Activated T-cell treated with anti-CD3 and anti-CD28 coated beads, Interleukin-2, amount 50 U/mL, for 24 hours (primary cell): Measurements from ENCODE around the gene KRT73.

ENCODE experiments used
- DNase-seq: peaks from one replicate; pipeline ENCODE4 v3.0.0-alpha.2; 2020
- H3K27ac Mint-ChIP-seq: 2 replicates; pipeline ENCODE4 v1.8.0; 2020; ENCODE audit warnings: mild to moderate bottlenecking, mixed read lengths
- H3K27me3 Mint-ChIP-seq: 2 replicates; pipeline ENCODE4 v1.8.0; 2020; ENCODE audit warnings: mixed read lengths
- H3K36me3 Mint-ChIP-seq: 2 replicates; pipeline ENCODE4 v1.8.0; 2020; ENCODE audit warnings: low read depth, mixed read lengths
- H3K4me1 Mint-ChIP-seq: 2 replicates; pipeline ENCODE4 v1.8.0; 2020; ENCODE audit warnings: low read depth, mixed read lengths
- H3K4me3 Mint-ChIP-seq: 2 replicates; pipeline ENCODE4 v1.8.0; 2020; ENCODE audit warnings: mild to moderate bottlenecking, moderate library complexity, mixed read lengths
- H3K9me3 Mint-ChIP-seq: 2 replicates; pipeline ENCODE4 v1.8.0; 2020; ENCODE audit warnings: mixed read lengths

KRT73 gene

GRCh38 chr12:52655251-52655650 lies 36.9 kb upstream of the KRT73 start:
- no peaks in the 10 kb centered on the region for H3K27me3 Mint-ChIP-seq
- no peak overlapping the region for H3K4me3 Mint-ChIP-seq
- H3K9me3 Mint-ChIP-seq = no peaks in the 10 kb centered on the region
- H3K27ac Mint-ChIP-seq = no peak overlapping the region
- DNase-seq = no peak
- H3K36me3 Mint-ChIP-seq = no peaks in the 10 kb centered on the region
- H3K4me1 Mint-ChIP-seq = peaks cover 4% of the 10 kb centered on the region

DNA sequence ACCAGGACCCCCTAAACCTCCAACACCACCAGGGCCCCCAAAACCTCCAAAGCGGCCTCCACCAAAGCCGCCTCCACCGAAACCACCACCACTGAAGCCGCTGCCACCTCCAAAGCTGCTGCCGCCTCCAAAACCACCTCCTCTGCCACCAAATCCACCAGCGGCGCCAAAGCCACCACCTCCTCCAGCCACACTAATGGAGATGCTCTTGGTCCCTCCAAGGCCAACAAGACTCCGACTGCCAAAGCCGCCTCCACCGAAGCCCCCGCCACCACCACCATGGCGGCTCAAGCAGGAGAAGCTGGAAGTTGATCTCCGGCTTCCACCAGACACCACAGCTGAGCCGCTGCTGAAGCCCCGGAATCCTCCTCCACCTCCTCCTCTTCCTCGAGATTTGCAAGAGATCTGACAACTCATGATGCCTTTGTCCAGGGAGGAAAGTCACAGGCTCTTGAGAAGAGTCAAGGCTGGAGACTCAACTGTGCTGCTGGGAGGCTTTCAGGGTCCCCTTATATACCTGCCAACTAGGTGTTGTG lies 33.4 kb upstream of the KRT73 start, which contains the start of gene KRT2:
Gene KRT2 (minus strand): TSS at position 486 of the 536 bp plus-strand sequence. CDS start 69 bp downstream, at position 417.
- no peak within 1 kb of the TSS for H3K4me3 Mint-ChIP-seq

DNA sequence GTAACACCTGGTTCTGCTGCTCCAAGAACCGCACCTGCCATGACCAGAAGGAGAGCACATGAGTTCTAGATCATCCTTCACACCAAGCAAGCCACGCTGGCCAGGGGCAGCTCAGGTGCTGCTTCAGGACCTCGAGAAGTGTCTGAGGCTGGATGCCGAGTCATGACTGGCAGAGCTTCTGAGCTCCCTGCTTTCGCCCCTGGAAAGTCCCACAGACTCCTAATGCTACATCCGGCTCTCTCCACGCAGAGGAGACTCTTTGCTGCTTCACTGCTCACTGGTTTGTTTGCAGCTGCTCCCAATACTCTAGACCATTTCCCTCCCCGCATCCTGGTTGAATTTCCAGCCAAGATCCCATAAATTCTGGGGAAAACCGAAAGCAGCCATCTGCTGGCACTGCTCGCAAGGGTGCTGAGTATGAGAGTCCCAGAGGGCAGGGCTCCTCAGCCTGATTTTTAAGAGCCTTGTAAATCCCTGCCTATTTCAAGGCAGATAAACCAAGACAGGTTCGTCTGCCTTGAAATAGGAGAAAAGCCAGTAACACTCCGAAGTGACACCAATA lies 32.2 kb upstream of the KRT73 start:
- Mint-ChIP-seq H3K4me3 (no peak overlapping the region), H3K36me3 (no peaks in the 10 kb centered on the region), H3K9me3 (no peaks in the 10 kb centered on the region), H3K4me1 (peaks cover 38% of the 10 kb centered on the region), H3K27me3 (no peaks in the 10 kb centered on the region), H3K27ac (no peak overlapping the region)
- no peak for DNase-seq

More for the DNA sequence above, 33.4 kb upstream of the KRT73 start, which contains the start of gene KRT2:
- DNase-seq = no peak
- H3K27me3 Mint-ChIP-seq = no peaks in the 10 kb centered on the region
- peaks cover 30% of the 10 kb centered on the region for H3K4me1 Mint-ChIP-seq
- H3K27ac Mint-ChIP-seq = no peak within 1 kb of the TSS
- no peaks in the 10 kb centered on the region for H3K36me3 Mint-ChIP-seq
- H3K9me3 Mint-ChIP-seq = no peaks in the 10 kb centered on the region

- DNase-seq = no peak
- H3K36me3 Mint-ChIP-seq = no peaks in the 10 kb centered on the region
- no peaks in the 10 kb centered on the region for H3K27me3 Mint-ChIP-seq
- H3K27ac Mint-ChIP-seq = no peak overlapping the region
- no peak overlapping the region for H3K4me3 Mint-ChIP-seq
- peaks cover 52% of the 10 kb centered on the region for H3K4me1 Mint-ChIP-seq
- no peaks in the 10 kb centered on the region for H3K9me3 Mint-ChIP-seq
Observed at GRCh38 chr12:52649066-52649465, 30.7 kb upstream of the KRT73 start.

DNA sequence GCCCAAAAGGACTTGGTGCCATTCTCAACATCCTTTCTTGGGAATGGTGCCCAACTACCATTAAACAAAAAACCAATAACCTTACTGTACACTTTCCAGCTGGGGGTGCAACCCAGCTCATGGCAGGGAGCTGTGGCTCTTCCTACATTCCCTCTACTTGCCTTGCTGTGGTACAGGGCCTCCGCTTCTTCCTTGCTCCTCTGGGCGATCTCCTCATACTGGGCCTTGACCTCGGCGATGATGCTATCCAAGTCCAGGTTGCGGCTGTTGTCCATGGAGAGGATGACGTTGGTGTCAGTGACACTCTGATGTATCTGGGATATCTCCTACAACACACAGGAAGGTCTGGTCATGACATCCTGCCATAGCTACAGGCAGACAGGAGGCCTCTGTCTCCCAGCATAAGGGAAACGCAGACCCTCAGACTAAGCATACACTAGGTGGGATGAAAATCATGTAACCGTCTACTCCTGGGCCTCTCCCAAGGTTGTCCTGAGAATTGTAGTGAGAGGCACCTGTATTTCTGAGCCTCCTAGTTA lies 29.7 kb upstream of the KRT73 start:
- DNase-seq = no peak
- no peak overlapping the region for H3K27ac Mint-ChIP-seq
- no peaks in the 10 kb centered on the region for H3K9me3 Mint-ChIP-seq
- no peak overlapping the region for H3K4me3 Mint-ChIP-seq
- H3K36me3 Mint-ChIP-seq = no peaks in the 10 kb centered on the region
- peaks cover 59% of the 10 kb centered on the region for H3K4me1 Mint-ChIP-seq
- H3K27me3 Mint-ChIP-seq = no peaks in the 10 kb centered on the region

DNA sequence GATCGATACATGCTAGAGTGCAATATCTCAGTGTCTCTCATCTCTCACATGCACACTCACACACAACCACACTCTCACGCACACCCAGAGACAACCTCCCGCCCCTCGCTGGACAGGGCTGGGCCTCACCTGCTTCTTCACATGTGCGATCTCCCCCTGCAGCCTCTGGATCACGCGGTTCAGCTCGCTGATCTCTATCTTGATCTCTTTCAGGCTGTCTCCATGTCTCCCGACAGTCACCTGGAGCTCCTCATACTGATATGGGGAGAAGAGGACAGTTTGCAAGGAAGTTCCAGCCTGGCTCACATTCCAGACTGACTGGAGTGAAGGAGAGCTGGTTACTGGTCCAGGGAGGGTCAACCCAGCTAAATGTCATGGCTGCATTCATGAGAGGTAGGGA lies 29.2 kb upstream of the KRT73 start:
- H3K27me3 Mint-ChIP-seq = no peaks in the 10 kb centered on the region
- no peak for DNase-seq
- no peaks in the 10 kb centered on the region for H3K9me3 Mint-ChIP-seq
- H3K36me3 Mint-ChIP-seq = no peaks in the 10 kb centered on the region
- H3K4me1 Mint-ChIP-seq = peaks cover 62% of the 10 kb centered on the region
- no peak overlapping the region for H3K27ac Mint-ChIP-seq
- H3K4me3 Mint-ChIP-seq = no peak overlapping the region

DNA sequence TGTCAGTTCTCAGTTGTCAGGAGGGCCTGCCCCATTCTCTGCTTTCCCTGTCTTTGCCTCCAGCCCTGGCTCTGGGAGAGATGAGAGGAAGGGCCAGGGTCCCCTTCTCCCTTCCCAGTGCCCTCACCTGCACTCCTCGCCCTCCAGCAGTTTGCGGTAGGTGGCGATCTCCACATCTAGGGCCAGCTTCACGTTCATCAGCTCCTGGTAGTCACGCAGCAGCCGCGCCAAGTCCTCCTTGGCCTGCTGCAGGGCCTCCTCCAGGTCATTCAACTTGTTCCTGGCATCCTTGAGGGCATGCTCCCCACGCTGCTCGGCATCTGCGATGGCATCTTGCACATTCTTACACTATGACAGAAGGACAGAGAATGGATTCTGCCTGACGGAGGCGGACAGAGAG lies 28.3 kb upstream of the KRT73 start:
- DNase-seq = no peak
- H3K27me3 Mint-ChIP-seq = no peaks in the 10 kb centered on the region
- peaks cover 71% of the 10 kb centered on the region for H3K4me1 Mint-ChIP-seq
- no peaks in the 10 kb centered on the region for H3K9me3 Mint-ChIP-seq
- H3K27ac Mint-ChIP-seq = no peak overlapping the region
- H3K36me3 Mint-ChIP-seq = no peaks in the 10 kb centered on the region
- no peak overlapping the region for H3K4me3 Mint-ChIP-seq

- Mint-ChIP-seq H3K27me3 (no peaks in the 10 kb centered on the region), H3K4me3 (no peak overlapping the region), H3K36me3 (no peaks in the 10 kb centered on the region), H3K9me3 (no peaks in the 10 kb centered on the region), H3K27ac (peak overlapping the region; percentile 76), H3K4me1 (peaks cover 77% of the 10 kb centered on the region)
- no peak for DNase-seq
Observed at GRCh38 chr12:52645982-52646381, 27.6 kb upstream of the KRT73 start.

DNA sequence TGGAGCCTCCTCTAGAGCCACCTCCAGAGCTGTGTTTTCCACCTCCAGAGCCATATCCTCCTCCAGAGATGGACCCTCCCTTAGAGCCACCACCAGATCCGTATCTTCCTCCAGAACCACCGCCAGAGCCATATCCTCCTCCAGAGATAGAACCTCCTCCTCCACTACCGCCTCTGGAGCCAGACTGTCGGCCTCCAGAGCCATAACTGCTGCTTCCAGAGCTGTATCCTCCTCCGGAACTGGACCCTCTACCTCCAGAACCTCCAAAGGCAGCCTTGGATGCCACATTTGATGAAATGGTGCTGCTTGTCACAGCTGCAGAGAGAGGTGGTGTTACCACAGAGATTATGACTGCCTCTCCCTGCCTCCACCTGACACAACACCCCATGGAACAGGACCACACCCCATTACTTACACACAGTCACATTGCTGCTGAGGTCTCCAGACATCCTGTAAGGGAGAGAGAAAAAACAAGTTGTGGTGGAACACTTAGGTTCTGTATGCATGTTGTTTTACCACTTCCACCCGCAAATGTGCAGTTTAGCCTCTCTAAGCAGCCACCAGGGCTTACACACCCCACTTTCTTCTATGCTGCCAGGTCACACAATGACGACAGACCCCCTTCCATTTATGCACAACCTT lies 26.9 kb upstream of the KRT73 start:
- Mint-ChIP-seq H3K36me3 (no peaks in the 10 kb centered on the region), H3K4me3 (no peak overlapping the region), H3K9me3 (no peaks in the 10 kb centered on the region), H3K4me1 (peaks cover 78% of the 10 kb centered on the region), H3K27me3 (no peaks in the 10 kb centered on the region), H3K27ac (peak overlapping the region; percentile 76)
- DNase-seq = no peak

DNA sequence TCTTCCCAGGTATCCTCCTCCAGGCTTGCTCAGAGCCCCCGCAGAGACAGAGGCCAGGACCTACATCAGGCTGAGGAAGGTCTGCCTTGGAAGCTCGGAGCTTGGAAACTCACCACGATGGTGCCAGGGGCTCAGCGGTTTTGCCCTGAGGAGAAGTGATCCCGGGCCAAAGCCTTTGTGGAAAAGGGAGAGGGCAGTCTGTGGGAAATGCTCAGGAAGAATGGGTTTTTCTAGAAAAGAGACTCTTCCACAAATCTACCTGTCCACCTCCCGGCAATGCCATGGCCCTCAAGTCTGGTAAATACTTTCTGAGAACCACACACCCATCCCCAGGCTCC lies 25.7 kb upstream of the KRT73 start:
- peaks cover 71% of the 10 kb centered on the region for H3K4me1 Mint-ChIP-seq
- H3K9me3 Mint-ChIP-seq = no peaks in the 10 kb centered on the region
- H3K27ac Mint-ChIP-seq = peak overlapping the region; percentile 4
- no peak overlapping the region for H3K4me3 Mint-ChIP-seq
- H3K36me3 Mint-ChIP-seq = no peaks in the 10 kb centered on the region
- H3K27me3 Mint-ChIP-seq = no peaks in the 10 kb centered on the region
- DNase-seq = no peak

DNA sequence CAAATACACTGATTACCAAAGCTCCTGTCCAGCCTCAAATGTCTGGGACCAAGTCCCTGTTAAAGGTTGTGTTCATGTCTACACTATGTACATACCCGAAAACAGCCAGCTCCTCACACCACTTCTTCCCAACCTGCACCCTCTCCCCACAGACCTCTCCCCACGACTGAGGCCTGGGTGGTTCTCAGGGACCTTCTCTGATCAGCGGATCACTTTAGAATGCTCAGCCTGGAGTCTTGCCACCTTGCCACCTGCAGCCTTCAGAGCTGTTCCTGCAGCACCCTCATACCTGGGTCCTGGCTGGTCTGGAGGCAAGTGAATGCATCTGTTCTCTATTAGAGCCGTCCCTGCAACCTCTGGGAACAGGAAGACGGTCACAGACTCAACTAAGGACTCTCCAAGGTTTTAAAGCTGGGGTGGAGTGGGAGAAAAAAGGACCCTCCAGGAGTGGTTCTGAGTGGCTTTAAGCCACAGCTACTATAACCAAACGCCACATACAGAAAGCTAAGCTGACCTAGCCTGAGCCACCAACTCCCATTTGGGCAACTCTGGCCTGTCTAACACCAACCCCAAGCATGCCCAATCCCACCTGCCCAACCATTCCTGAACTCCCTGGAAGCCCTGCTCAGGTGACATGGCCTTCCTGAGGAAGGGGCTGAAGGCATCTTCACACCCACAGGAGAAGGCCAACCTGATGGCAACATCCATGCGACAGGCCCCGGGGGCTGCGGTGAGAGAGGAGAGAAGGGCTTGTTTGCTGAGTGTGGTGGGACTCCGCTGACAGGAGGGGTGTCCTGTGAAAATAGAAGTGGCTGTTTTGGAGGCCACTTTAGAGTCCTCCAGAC lies 25.1 kb upstream of the KRT73 start:
- Mint-ChIP-seq H3K4me3 (no peak overlapping the region), H3K36me3 (no peaks in the 10 kb centered on the region), H3K9me3 (no peaks in the 10 kb centered on the region), H3K27me3 (no peaks in the 10 kb centered on the region), H3K4me1 (peaks cover 67% of the 10 kb centered on the region), H3K27ac (peak overlapping the region; percentile 4)
- DNase-seq = no peak

DNA sequence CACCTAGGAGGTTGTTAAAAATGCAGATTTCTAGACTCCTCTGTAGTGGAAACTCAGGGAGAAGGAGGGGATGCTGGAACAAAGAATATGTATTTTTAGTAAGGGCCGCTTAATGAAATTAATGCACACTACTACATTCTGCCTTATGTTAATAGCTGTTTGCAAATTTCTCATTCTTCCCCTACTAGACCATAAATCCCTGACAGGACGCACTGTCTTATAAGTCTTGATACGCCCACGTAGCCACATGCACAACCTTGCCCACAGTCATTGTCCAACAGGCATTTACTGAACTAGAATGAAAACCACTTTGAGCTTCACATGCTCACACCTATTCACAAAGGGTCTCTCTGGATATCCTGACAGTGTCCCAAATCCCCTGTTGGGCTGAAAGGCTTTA lies 23.1 kb upstream of the KRT73 start:
- DNase-seq = no peak
- H3K9me3 Mint-ChIP-seq = no peaks in the 10 kb centered on the region
- H3K4me3 Mint-ChIP-seq = no peak overlapping the region
- H3K27ac Mint-ChIP-seq = no peak overlapping the region
- no peaks in the 10 kb centered on the region for H3K27me3 Mint-ChIP-seq
- no peaks in the 10 kb centered on the region for H3K36me3 Mint-ChIP-seq
- H3K4me1 Mint-ChIP-seq = peaks cover 54% of the 10 kb centered on the region

- H3K27ac Mint-ChIP-seq = no peak overlapping the region
- H3K27me3 Mint-ChIP-seq = no peaks in the 10 kb centered on the region
- DNase-seq = no peak
- H3K9me3 Mint-ChIP-seq = no peaks in the 10 kb centered on the region
- peaks cover 44% of the 10 kb centered on the region for H3K4me1 Mint-ChIP-seq
- no peaks in the 10 kb centered on the region for H3K36me3 Mint-ChIP-seq
- H3K4me3 Mint-ChIP-seq = no peak overlapping the region
Observed at GRCh38 chr12:52637299-52637698, 18.9 kb upstream of the KRT73 start.

DNA sequence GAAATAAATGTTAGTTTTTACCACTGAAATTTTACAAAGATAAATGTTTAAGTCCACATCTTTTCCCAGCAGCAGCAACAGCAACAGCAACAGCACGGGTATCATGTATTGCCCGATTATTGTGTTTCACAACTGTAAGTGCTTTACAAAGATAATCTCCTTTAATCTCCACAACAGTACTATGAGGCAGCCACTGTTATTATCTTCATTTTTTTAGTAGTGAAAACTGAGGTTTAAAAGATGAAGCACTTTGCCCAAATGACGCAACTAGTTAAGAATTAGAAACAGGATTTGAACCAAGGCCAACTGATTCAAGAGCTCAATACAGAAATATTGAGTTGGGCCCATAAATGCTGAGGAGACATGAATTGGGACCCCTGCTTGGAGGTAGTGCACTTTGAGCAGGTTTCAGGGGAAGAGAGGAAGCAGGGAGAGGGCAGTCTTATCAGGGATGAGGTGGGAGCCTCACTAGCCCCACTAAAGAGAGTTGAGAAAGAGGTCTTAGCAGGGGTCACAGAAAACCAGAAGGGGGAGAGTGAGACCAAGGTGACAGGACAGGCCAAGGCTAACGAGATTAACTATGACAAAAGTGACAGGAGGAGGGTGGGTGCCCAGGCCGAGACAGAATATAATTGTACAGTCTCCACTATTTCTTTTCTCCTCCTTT lies 18.4 kb upstream of the KRT73 start:
- no peaks in the 10 kb centered on the region for H3K36me3 Mint-ChIP-seq
- no peaks in the 10 kb centered on the region for H3K9me3 Mint-ChIP-seq
- DNase-seq = no peak
- H3K27ac Mint-ChIP-seq = no peak overlapping the region
- peaks cover 45% of the 10 kb centered on the region for H3K4me1 Mint-ChIP-seq
- H3K27me3 Mint-ChIP-seq = no peaks in the 10 kb centered on the region
- no peak overlapping the region for H3K4me3 Mint-ChIP-seq
